Naive thymus-derived CD4-positive, alpha-beta T cell (primary cell): ENCODE results near the gene HLCS. TPM values are rescaled to one million over a fixed set of nuclear protein-coding genes. Genes with fewer than 3 reads are reported as not detected.
"Not testable (repeated sequence)": the region's sequence is repeated elsewhere in the genome, so short reads cannot be mapped to it uniquely, and the experiment has no call there.

ENCODE experiments used
- ATAC-seq: fragments of 150-1000 bp; cut with Tn5 transposase; 2 replicates; pipeline ENCODE4 v1.10.0; 2021; ENCODE audit warnings: mild to moderate bottlenecking, moderate library complexity
- CTCF ChIA-PET: fragments of 350-600 bp; sonication (Branson Sonifier 250); formaldehyde crosslinking; loops from one replicate; lab custom pipeline; 2021; ENCODE audit warnings: antibody characterized with exemption; lab: Charles Lee
- POLR2A ChIA-PET: fragments of 350-600 bp; sonication (Branson Sonifier 250); formaldehyde crosslinking; loops from one replicate; lab custom pipeline; 2021; ENCODE audit warnings: antibody characterized with exemption, inconsistent platforms; lab: Charles Lee
- DNase-seq, 9 donors: peaks; one replicate each; pipeline versions ENCODE4 v3.0.0 to v3.0.0-alpha.2; 2020 to 2022; ENCODE audit warnings: mixed read lengths in 1 of 9
- H3K27ac ChIP-seq: one replicate; pipeline ENCODE4 v1.7.0; 2013; ENCODE audit warnings: mild to moderate bottlenecking, low read depth, low read length, moderate library complexity
- H3K27me3 ChIP-seq, 2 donors: one replicate each; pipeline ENCODE4 v1.7.0; 2013; ENCODE audit warnings: low read length in 2 of 2, mild to moderate bottlenecking in 2 of 2, moderate library complexity in 2 of 2; ENCODE audit not compliant: control insufficient read depth in 2 of 2, insufficient read depth in 2 of 2
- H3K36me3 ChIP-seq, 3 experiments: 1 replicate in 2 of 3; 2 replicates in 1 of 3; pipeline ENCODE4 v1.7.0; 2013; ENCODE audit warnings: low read length in 3 of 3, mild to moderate bottlenecking in 3 of 3, moderate library complexity in 1 of 3; ENCODE audit not compliant: insufficient read depth in 3 of 3, control insufficient read depth in 2 of 3
- H3K4me1 ChIP-seq, 2 donors: one replicate each; pipeline ENCODE4 v1.7.0; 2013; ENCODE audit warnings: low read length in 2 of 2, mild to moderate bottlenecking in 2 of 2, moderate library complexity in 1 of 2; ENCODE audit not compliant: control insufficient read depth in 2 of 2, insufficient read depth in 2 of 2
- H3K4me3 ChIP-seq: 2 replicates; pipeline ENCODE4 v1.7.0; 2013; ENCODE audit warnings: mild to moderate bottlenecking, low read length
- H3K9me3 ChIP-seq, 3 experiments: 1 replicate in 2 of 3; 2 replicates in 1 of 3; pipeline ENCODE4 v1.7.0; 2013; ENCODE audit warnings: low read length in 3 of 3; ENCODE audit not compliant: control insufficient read depth in 2 of 3
- H3K27ac Mint-ChIP-seq, 9 donors: one replicate each; pipeline ENCODE4 v1.8.0; 2020 to 2022; ENCODE audit warnings: mixed read lengths in 9 of 9, mild to moderate bottlenecking in 8 of 9, moderate library complexity in 5 of 9, inconsistent platforms in 2 of 9
- H3K27me3 Mint-ChIP-seq, 5 donors: one replicate each; pipeline ENCODE4 v1.8.0; 2021 to 2022; ENCODE audit warnings: mixed read lengths in 5 of 5, mild to moderate bottlenecking in 1 of 5
- H3K36me3 Mint-ChIP-seq, 5 donors: one replicate each; pipeline ENCODE4 v1.8.0; 2020 to 2022; ENCODE audit warnings: mixed read lengths in 5 of 5, mild to moderate bottlenecking in 3 of 5, inconsistent platforms in 1 of 5
- H3K4me1 Mint-ChIP-seq, 7 donors: one replicate each; pipeline ENCODE4 v1.8.0; 2020 to 2022; ENCODE audit warnings: mixed read lengths in 7 of 7, mild to moderate bottlenecking in 3 of 7, inconsistent platforms in 1 of 7
- H3K4me3 Mint-ChIP-seq, 10 donors: one replicate each; pipeline ENCODE4 v1.8.0; 2020 to 2022; ENCODE audit warnings: mild to moderate bottlenecking in 10 of 10, mixed read lengths in 10 of 10, moderate library complexity in 6 of 10, inconsistent platforms in 2 of 10
- H3K9me3 Mint-ChIP-seq, 11 donors: one replicate each; pipeline ENCODE4 v1.8.0; 2020 to 2022; ENCODE audit warnings: mixed read lengths in 11 of 11, mild to moderate bottlenecking in 4 of 11, inconsistent platforms in 1 of 11, moderate library complexity in 1 of 11
- intact Hi-C, 2 donors: fragments of 100-400 bp; cut with micrococcal nuclease; formaldehyde crosslinking; loops; one replicate each; pipeline ENCODE4 v1.15.1; 2023
- polyA plus RNA-seq, 2 donors: library from polyadenylated mRNA; unstranded; fragments of 300-500 nt; fragmentation: Illumina TruSeq; gene quantifications; one replicate each; pipeline ENCODE4 v1.2.3, GENCODE V29; 2021
- total RNA-seq, 6 experiments: library from RNA in 5 of 6; stranded (reverse) in 5 of 6; gene quantifications; 1 replicate in 5 of 6; 2 replicates in 1 of 6; pipeline ENCODE4 v1.2.3 and lab custom pipeline; 2021 to 2026

Gene HLCS
- total and polyA plus RNA-seq, 7 experiments from 2014 or later, result 7.0 to 19.3 (median 9.0) TPM

DNA sequence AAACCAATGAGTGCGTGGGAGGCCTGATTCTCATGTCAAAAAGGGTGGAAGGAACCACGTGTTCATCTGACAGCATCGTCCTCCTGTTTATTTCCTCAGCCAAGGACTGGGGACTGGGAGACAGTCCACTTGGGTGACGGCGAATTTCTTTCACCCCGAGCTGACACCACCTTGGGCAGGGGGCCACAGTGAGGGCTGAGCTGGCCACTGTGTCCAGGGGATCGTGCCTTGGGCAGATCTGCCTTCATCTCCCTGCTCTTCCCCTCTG lies 145.5 kb downstream of the HLCS start:
- H3K4me1 Mint-ChIP-seq, result peaks cover 0 to 4% (median 0%) of the 10 kb centered on the region in 7 donors
- no peak overlapping the region for H3K27ac ChIP-seq
- DNase-seq, result no peak
- H3K27me3 Mint-ChIP-seq, result no peaks in the 10 kb centered on the region
- H3K4me1 ChIP-seq, result no peaks in the 10 kb centered on the region
- H3K4me3 ChIP-seq, result no peak overlapping the region
- H3K27me3 ChIP-seq, result no peaks in the 10 kb centered on the region
- ChIA-PET CTCF (no interaction called here), POLR2A (no interaction called here)
- H3K9me3 Mint-ChIP-seq, result peaks cover 0 to 2% (median 0%) of the 10 kb centered on the region in 11 donors
- no peak for ATAC-seq
- no peaks in the 10 kb centered on the region for H3K36me3 ChIP-seq
- intact Hi-C loops, result no loop called here
- H3K9me3 ChIP-seq, result no peaks in the 10 kb centered on the region
- no peak overlapping the region for H3K27ac Mint-ChIP-seq
- peaks cover 0 to 54% (median 50%) of the 10 kb centered on the region in 5 donors for H3K36me3 Mint-ChIP-seq
- no peak overlapping the region for H3K4me3 Mint-ChIP-seq

DNA sequence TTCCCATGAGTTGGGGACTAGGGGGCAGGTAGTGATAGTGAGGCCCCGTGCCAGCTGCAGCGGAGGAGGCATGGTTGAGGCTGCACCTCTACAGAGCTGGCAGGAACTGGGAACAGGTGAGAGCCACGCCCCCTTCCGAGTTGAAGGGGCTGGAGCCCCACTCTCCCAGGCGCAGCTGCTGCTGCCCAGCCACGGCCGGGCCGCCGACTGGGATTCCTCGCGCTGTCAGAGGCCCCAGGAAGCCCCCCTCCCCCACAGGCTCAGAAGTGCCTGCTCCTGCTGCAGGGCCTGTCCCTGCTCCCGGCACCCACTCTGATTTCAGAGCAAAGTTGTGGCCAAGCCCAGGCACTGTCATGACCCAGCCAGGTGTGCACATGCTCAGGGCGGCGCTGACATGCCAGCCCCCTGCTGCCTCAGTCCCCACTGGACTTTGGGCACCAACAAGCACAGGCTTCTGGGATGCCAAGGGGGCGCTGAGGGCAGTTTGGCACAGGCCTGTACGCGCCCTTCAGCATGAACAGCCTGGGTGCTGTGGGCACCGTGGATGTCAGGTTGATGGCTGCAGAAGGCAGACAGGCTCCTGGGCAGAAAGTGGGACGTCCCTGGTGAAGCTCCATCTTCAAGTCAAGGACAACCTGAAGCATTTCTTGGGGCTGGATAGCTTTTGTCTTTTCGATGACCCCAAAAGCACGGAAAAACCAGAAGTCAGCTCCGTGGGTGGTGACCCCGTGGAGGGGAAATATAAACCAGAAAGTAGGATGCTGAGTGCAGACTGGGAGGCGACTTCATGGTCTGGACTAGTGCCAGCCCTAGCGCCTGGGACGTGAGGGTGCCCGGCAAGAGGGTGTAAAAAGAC lies 146.1 kb downstream of the HLCS start:
- H3K4me3 ChIP-seq, result no peak overlapping the region
- Mint-ChIP-seq H3K4me3 (no peak overlapping the region), H3K27ac (no peak overlapping the region), H3K27me3 (no peaks in the 10 kb centered on the region), H3K4me1 (peaks cover 0 to 4% (median 0%) of the 10 kb centered on the region in 7 donors), H3K36me3 (peaks cover 0 to 49% (median 45%) of the 10 kb centered on the region in 5 donors), H3K9me3 (peaks cover 0 to 2% (median 0%) of the 10 kb centered on the region in 11 donors)
- no peak overlapping the region for H3K27ac ChIP-seq
- ChIA-PET CTCF (no interaction called here), POLR2A (no interaction called here)
- ATAC-seq (no peak), DNase-seq (no peak)
- no peaks in the 10 kb centered on the region for H3K27me3 ChIP-seq
- no peaks in the 10 kb centered on the region for H3K4me1 ChIP-seq
- no peaks in the 10 kb centered on the region for H3K9me3 ChIP-seq
- H3K36me3 ChIP-seq, result no peaks in the 10 kb centered on the region
- intact Hi-C loops, result no loop called here

DNA sequence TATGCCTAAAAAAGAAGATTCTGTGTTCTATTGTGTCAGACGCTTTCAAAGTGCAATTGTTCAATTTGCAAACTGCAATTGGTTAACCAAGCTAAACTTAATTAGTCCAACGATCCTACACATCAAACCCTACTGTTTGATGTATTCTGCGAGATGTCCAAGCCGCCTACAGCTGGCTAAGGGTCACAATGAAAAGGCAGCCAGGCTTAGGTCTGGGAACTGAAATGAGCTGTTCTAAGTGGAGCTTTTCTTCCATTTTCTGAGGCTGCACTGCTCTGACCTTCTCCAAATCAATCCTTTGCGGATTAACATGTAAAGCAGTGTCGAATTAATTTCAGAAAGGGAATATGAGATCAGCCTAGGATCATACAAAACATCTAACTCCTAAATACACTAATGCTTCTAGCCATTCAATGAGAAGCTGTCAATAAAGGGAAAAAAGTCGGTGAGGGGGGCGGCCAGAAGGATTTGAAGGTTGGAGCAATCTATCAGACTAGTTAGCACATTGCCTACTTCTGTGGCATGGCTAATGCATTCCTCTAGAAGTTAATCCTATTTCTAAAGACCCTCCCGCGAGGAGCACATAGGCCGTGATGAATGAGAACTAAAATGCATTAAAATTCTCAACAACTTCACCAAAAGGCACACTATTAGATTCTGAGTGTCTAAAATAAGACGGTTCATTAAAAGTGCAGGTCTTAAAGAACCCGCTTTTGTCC lies 148.6 kb downstream of the HLCS start:
- Histone ChIP-seq H3K27me3 (no peaks in the 10 kb centered on the region), H3K4me1 (no peaks in the 10 kb centered on the region), H3K4me3 (no peak overlapping the region), H3K36me3 (no peaks in the 10 kb centered on the region), H3K27ac (no peak overlapping the region), H3K9me3 (no peaks in the 10 kb centered on the region)
- Mint-ChIP-seq H3K27ac (no peak overlapping the region), H3K4me1 (peaks cover 0 to 6% (median 0%) of the 10 kb centered on the region in 7 donors), H3K4me3 (no peak overlapping the region), H3K9me3 (no peaks in the 10 kb centered on the region), H3K27me3 (no peaks in the 10 kb centered on the region), H3K36me3 (peaks cover 0 to 45% (median 27%) of the 10 kb centered on the region in 5 donors)
- DNase-seq (no peak), ATAC-seq (no peak)
- intact Hi-C loops, result no loop called here
- CTCF ChIA-PET, result no interaction called here
- POLR2A ChIA-PET, result no interaction called here

DNA sequence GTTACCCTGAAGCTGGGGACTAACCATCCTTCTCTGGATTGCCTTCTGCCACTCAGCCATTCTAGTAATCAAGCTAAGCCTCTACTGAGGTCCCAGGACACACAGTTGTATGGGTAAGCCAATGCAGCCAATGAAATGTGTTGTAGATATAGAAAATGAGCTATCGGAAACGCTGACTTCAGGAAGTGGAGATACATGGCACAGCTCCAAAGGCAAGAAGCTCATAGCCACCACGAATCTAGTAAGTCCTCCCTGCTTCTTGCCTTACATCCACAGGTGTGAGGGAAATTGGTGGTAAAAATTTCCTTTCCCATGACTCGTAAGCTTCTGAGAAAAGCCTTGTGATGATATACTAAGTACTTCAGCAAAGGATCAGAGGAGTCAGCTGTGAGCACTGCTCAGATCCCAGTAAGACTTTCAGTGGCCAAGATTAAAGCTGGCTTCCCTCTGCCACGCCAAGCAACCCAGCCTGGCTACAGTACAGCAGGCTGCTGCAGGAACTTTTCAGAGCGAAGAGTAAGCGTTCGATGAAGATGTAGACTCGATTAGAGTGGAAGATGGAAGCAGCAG lies 149.8 kb downstream of the HLCS start:
- H3K4me3 ChIP-seq, result no peak overlapping the region
- POLR2A ChIA-PET, result no interaction called here
- no peaks in the 10 kb centered on the region for H3K9me3 ChIP-seq
- Mint-ChIP-seq H3K4me1 (peaks cover 0 to 6% (median 0%) of the 10 kb centered on the region in 7 donors), H3K9me3 (no peaks in the 10 kb centered on the region), H3K27ac (no peak overlapping the region), H3K36me3 (peaks cover 0 to 38% (median 20%) of the 10 kb centered on the region in 5 donors), H3K27me3 (no peaks in the 10 kb centered on the region), H3K4me3 (no peak overlapping the region)
- H3K27me3 ChIP-seq, result no peaks in the 10 kb centered on the region
- no peak for ATAC-seq
- H3K27ac ChIP-seq, result no peak overlapping the region
- intact Hi-C loops, result no loop called here
- H3K4me1 ChIP-seq, result no peaks in the 10 kb centered on the region
- no peaks in the 10 kb centered on the region for H3K36me3 ChIP-seq
- CTCF ChIA-PET, result no interaction called here
- DNase-seq, result no peak

DNA sequence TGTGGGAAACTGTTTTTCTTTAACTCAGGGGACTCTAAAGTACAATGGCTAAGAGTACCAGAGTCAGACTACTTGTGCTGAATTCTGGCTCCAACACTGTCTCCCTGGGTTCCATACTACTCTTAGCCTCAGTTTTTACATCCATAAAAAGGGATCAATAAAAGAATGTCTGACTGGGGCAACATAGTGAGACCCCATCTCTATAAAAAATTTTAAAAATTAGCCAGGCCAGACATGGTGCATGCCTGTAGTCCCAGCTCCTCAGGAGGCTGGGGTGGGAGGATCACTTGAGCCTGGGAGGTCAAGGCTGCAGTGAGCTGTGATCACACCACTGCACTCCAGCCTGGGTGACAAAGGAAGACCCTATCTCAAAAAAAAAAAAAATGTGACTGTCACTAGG lies 150.4 kb downstream of the HLCS start:
- H3K4me3 Mint-ChIP-seq, H3K27me3 Mint-ChIP-seq, H3K4me1 Mint-ChIP-seq, intact Hi-C loops, H3K36me3 ChIP-seq, DNase-seq, CTCF ChIA-PET, H3K4me3 ChIP-seq, ATAC-seq, H3K9me3 Mint-ChIP-seq, H3K27ac Mint-ChIP-seq, POLR2A ChIA-PET, H3K4me1 ChIP-seq, H3K9me3 ChIP-seq, H3K27ac ChIP-seq, H3K27me3 ChIP-seq: not testable (repeated sequence)
- peaks cover 0 to 34% (median 14%) of the 10 kb centered on the region in 5 donors for H3K36me3 Mint-ChIP-seq

DNA sequence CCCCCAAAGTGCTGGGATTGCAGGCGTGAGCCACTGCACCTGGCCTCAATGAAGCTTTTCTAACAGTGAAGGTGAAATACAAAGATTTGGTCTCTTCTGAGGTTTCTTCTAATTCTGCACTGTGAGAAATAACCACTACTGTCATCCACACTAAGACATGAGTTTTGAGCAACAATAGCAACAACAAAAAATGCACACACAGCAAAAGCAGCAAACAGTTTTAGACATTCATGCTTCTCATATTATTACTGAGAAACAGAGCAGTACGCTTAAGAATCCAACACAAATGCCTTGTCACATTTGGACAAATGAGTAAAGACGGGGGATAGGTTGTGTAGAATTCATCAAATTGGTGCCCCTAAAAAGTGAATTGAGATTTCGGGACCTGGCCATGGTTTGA lies 151.2 kb downstream of the HLCS start:
- no peak overlapping the region for H3K27ac ChIP-seq
- no peak overlapping the region for H3K4me3 ChIP-seq
- no peaks in the 10 kb centered on the region for H3K9me3 Mint-ChIP-seq
- CTCF ChIA-PET, result no interaction called here
- H3K27ac Mint-ChIP-seq, result no peak overlapping the region
- peaks cover 0 to 6% (median 0%) of the 10 kb centered on the region in 7 donors for H3K4me1 Mint-ChIP-seq
- no peaks in the 10 kb centered on the region for H3K36me3 ChIP-seq
- no peak overlapping the region for H3K4me3 Mint-ChIP-seq
- H3K36me3 Mint-ChIP-seq, result peaks cover 0 to 32% (median 10%) of the 10 kb centered on the region in 5 donors
- no peaks in the 10 kb centered on the region for H3K9me3 ChIP-seq
- no peak for DNase-seq
- ATAC-seq, result no peak
- H3K27me3 Mint-ChIP-seq, result no peaks in the 10 kb centered on the region
- no peaks in the 10 kb centered on the region for H3K27me3 ChIP-seq
- POLR2A ChIA-PET, result no interaction called here
- no peaks in the 10 kb centered on the region for H3K4me1 ChIP-seq
- intact Hi-C loops, result no loop called here
